GM18858 (cell line): ENCODE results near the gene PPP3R1.
A peak's percentile ranks its signal among the peaks of the same experiment; 100 is the strongest.

Experiments
- ATAC-seq: cut with Tn5 transposase; IDR thresholded peaks from one replicate; pipeline ENCODE4 v1.9.1; 2021; ENCODE audit not compliant: unreplicated experiment

PPP3R1 gene

DNA sequence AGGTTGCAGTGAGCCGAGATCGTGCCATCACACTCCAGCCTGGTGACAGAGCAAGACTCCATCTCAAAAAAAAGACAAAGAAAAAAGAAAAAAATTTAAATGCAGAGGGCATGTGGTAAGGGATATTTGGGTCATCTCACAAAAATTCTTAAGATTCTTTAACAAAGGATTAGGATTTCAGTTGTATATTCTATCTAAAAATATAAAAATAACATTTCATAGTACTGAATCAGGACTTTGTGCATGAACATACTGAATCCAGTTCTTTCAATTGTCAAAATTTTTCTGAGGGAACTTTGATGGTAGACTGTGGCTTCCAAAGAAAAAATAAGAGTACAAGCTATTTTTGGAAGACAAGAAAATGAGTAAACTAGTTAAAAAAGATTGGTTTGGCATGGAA is 6.5 kb upstream of the PPP3R1 start:
- no peak for ATAC-seq

GRCh38 chr2:68256093-68256450 is 3.7 kb upstream of the PPP3R1 start:
- ATAC-seq, result no peak

- no peak for ATAC-seq
Measured at GRCh38 chr2:68253219-68254068, 1.1 kb upstream of the PPP3R1 start.

DNA sequence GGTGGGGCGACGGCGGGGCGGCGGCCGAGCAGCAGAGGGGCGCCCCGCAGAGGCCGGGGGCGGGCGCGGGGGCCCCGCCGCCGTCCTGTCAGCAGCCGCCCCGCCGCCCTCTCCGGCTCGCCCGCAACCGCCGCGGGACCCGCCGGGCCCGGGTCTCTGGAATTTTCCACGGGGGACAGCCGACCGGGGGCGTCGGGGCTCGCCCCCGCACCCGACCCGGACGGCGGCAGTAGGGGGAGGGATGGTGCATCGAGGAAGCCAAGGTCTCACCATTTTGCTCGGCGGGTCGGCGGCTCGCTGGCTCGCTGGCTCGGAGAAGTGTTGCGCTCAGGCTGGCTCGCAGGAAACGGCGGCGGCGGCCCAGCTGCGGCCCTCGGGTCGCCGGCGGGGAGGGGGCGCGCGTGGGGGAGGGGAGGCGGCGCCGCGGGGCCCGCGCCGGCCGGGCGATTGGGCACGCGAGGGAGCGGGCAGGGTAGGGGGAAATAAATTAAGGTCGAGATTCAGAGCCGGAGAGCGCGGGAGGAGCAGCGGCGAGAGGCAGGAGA is 405 bp downstream of the PPP3R1 start:
- no peak for ATAC-seq

GRCh38 chr2:68251187-68251854 is 1.0 kb downstream of the PPP3R1 start:
- peak; percentile 41 for ATAC-seq

GRCh38 chr2:68250652-68251186 is 1.6 kb downstream of the PPP3R1 start:
- no peak for ATAC-seq

GRCh38 chr2:68250196-68250595 is 2.1 kb downstream of the PPP3R1 start:
- ATAC-seq, result no peak

- ATAC-seq, result no peak
Measured at GRCh38 chr2:68248806-68249205, 3.5 kb downstream of the PPP3R1 start.

DNA sequence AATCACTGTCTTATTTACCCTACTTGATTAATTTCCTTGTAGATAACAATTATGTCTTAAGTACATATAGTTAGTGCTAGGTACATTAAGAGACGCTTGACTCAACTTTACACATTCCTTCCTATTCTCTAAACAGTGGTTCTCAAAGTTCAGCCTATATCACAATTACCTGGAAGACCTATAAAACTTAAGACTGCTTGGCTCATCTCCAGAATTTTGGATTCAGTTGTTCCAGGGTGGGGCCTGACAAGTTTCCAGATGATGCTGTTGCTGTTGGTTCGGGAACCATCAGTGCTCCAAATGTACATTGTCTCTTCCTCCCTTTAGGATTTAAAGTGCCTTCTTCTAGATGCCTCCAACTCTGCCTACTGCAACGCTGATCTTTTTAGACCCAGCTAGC is 4.0 kb downstream of the PPP3R1 start:
- no peak for ATAC-seq

GRCh38 chr2:68246396-68246795 is 5.9 kb downstream of the PPP3R1 start:
- no peak for ATAC-seq

DNA sequence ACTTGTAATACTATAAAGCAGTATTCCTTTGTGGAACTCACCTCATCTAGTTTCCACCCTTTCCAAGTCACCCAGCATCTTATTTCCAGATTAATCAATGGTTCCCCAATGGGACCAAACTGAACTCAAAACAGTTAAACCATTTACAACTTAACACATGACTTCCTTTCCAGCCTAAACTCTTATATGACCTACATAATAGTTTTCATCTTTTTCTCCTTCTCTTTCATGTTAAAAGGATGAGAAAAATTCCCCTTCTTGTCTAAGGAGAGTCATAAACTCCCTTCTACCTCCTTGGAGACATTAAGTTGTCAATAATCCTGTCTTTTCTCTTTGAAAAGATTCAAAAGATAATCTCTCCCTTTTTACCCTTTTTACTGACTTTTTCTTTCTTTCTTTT is 6.7 kb downstream of the PPP3R1 start:
- ATAC-seq, result no peak

DNA sequence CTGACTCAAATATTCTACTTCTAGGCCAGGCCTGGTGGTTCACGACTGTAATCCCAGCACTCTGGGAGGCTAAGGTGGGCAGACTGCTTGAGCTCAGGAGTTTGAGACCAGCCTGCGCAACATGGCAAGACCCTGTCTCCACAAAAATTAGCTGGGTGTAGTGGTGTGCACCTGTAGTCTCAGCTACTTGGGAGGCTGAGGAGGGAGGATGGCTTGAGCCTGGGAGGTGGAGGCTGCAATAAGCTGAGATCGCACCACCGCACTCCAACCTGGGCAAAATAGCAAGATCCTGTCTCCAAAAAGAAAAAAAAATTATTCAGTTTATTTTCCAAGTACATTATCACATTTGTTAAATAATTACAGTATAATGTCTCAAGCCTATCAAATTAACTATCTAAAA is 7.3 kb downstream of the PPP3R1 start:
- no peak for ATAC-seq

- no peak for ATAC-seq
Measured at GRCh38 chr2:68244456-68244855, 7.9 kb downstream of the PPP3R1 start.

DNA sequence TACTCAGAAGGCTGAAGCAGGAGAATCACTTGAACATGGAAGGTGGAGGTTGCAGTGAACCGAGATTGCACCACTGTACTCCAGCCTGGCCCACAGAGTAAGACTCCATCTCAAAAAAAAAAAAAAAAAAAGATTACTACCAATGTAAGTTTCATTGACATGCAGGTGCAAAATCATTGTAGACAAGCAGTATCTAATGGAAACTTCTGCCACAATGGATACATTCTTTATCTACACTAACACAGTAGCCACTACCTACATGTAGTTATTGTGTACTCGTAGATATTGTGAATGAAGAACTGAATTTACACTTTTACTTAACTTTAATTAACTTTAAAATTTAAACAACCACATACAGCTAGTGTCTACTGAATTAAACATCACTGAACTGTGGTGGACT is 10.6 kb downstream of the PPP3R1 start:
- no peak for ATAC-seq

GRCh38 chr2:68240446-68240845 is 11.9 kb downstream of the PPP3R1 start:
- no peak for ATAC-seq

GRCh38 chr2:68238955-68239822 is 13.1 kb downstream of the PPP3R1 start:
- ATAC-seq, result no peak

DNA sequence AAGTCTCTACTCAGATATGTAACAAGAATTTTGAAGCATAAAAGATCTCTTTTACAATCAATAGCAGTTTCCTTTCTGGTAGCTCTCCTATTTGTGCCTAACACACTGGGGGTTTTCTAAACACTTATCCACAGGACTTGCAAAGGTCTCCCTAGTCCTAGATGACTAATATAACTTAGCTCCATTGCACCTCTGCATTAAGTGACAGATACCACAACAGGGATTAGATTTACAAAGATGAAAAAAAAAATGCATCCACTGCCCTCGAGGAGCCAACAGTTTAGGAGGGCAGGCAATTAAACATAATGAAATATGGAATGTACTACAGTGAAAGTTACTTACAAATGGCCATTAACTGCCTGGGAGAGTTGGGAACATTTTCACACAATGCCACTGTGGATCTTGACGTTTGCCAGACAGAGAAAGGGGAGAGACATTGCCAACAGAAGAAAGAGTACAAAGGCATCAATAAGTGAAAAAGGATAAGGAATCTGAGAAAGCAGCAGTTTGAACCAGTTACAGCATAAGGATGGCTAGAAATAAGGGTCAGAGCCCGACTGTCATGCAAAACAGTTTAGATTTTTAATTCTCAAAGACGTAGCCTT is 14.3 kb downstream of the PPP3R1 start:
- no peak for ATAC-seq

GRCh38 chr2:68237404-68237803 is 14.9 kb downstream of the PPP3R1 start:
- no peak for ATAC-seq

DNA sequence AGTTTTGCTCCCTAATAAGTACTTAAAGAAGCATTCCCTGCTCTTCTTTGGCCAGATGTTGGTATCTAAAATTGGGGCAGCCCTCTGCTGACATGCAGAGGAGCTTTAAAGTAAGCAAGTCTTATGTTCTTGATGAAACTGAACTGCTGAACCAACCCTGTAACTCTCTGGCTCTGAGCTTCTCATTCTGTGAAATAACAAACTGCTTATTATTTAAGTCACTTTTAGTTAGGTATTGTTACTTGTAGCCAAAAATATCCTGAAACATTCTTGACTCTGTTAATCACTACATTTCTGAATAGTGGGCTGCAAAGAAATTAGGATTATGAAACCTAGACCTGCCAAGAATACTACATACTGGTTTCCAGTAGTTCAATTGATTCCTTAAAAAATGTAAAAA is 15.5 kb downstream of the PPP3R1 start:
- ATAC-seq, result no peak

DNA sequence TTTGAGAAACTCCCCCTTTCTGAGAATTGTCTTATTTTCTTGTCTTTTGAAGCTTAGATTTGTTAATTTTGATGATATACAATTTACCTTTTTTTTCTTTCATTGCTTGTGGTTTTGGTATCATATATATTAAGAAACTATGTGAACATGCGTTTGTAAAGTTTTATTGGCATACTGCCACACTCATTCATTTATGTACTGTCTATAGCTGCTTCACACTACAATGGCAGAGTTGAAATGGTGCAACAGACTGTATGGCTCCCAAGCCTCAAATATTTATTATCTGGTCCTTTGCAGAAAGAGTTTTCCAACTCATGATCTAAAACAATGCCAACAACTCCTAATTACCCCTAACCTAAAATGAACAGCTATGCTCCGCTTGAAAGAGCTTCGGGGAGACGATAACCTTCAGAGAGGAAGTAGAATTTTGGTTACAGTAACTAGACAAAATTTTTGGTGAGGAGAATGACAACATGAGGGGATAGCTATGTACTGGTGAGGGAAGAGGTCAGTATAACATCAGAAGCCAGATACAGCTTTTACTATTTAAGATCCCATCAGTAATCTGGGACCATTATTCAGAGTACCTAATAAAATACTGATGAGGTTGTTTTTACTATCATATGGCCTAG is 16.1 kb downstream of the PPP3R1 start:
- no peak for ATAC-seq
